Lower leg skin (tissue), 4 donors: ENCODE results near the gene TEX12. TPM values are rescaled to one million over a fixed set of nuclear protein-coding genes. Genes with fewer than 3 reads are reported as not detected.

Experiments
- DNase-seq, 2 donors: peaks; one replicate each; pipeline ENCODE4 v3.0.0-alpha.2; 2019; ENCODE audit warnings: low spot score in 2 of 2
- H3K4me3 ChIP-seq: fragments of 200-600 bp; sonication (generic); 2 replicates; pipeline ENCODE4 v1.5.1; 2017; ENCODE audit warnings: mild to moderate bottlenecking, low read depth; ENCODE audit not compliant: poor library complexity, severe bottlenecking
- CTCF ChIP-seq, 3 donors: fragments of 450-650 bp; IDR thresholded peaks; one replicate each; pipeline ENCODE4 v1.5.1; 2016; ENCODE audit warnings: antibody characterized with exemption in 3 of 3, mild to moderate bottlenecking in 3 of 3, moderate library complexity in 2 of 3
- POLR2A ChIP-seq, 2 donors: fragments of 450-650 bp; IDR thresholded peaks; one replicate each; pipeline ENCODE4 v1.6.1; 2016 to 2017; ENCODE audit warnings: antibody characterized with exemption in 2 of 2, mild to moderate bottlenecking in 1 of 2, moderate library complexity in 1 of 2
- WGBS, 2 donors: methylation state at CpG; one replicate each; pipeline ENCODE4 v1.1.5; 2018; 5-methylcytosine and 5-hydroxymethylcytosine counted together
- intact Hi-C: fragments of 100-400 bp; cut with DNase I; formaldehyde crosslinking; loops from one replicate; pipeline ENCODE4 v1.15.0; 2023; ENCODE audit warnings: low total_unique reads
- total RNA-seq, 4 donors: library from RNA; depleted of rRNA; stranded (reverse); fragments of >200 nt; gene quantifications; one replicate each; pipeline ENCODE4 v1.1.0, GENCODE V29; 2016

The TEX12 gene
- total RNA-seq, 4 donors from 2014 or later, result 0.22 to 0.75 TPM; not detected in 2

GRCh38 chr11:112219476-112220232, 52.5 kb downstream of the TEX12 start:
- intact Hi-C loops, result loop anchor here (5.0 to 10.0 kb wide), 2 partner anchors 63 to 1065 kb away; no protein-coding TSS in a partner anchor
- no peak overlapping the region for H3K4me3 ChIP-seq
- WGBS, 2 donors, result 33 to 34% methylated on average over 7 of the region's 7 CpGs
- peak in 1 of 2 donors; percentile 50 for DNase-seq
- TF ChIP-seq POLR2A (IDR thresholded peaks at IDR 0.05) (no peak), CTCF (IDR thresholded peaks at IDR 0.05) (peak in 1 of 3 donors; percentile 85)

- 25 to 41% methylated on average over 3 of the region's 3 CpGs for WGBS, 2 donors
- no peak overlapping the region for H3K4me3 ChIP-seq
- no peak for TF ChIP-seq POLR2A (IDR thresholded peaks at IDR 0.05)
- TF ChIP-seq CTCF (IDR thresholded peaks at IDR 0.05), result no peak
- DNase-seq, result no peak
- intact Hi-C loops, result no loop called here
Measured at GRCh38 chr11:112221274-112221835, 54.2 kb downstream of the TEX12 start.

Other genes with a start within 250 kb of the TEX12 start
- 10 to 100 TPM in 3 of 4 donors, 1 to 10 TPM in 1; 6.2 to 16.1 (median 12.4) TPM for gene C11orf52, start 248.5 kb upstream of the TEX12 start, total RNA-seq
- gene DIXDC1, start 230.0 kb upstream of the TEX12 start, total RNA-seq, result 10 to 100 TPM; 13.6 to 21.5 (median 20.3) TPM
- 10 to 100 TPM; 18.1 to 32.1 (median 23.8) TPM for gene DLAT, start 142.0 kb upstream of the TEX12 start, total RNA-seq
- gene PIH1D2, start 93.4 kb upstream of the TEX12 start, total RNA-seq, result 1 to 10 TPM in 2 of 4 donors, under 1 TPM in 2; 0.38 to 2.4 (median 0.90) TPM
- 10 to 100 TPM in 3 of 4 donors, 1 to 10 TPM in 1; 8.5 to 15.6 (median 12.3) TPM for gene NKAPD1, start 93.1 kb upstream of the TEX12 start, total RNA-seq
- 10 to 100 TPM; 12.4 to 49.0 (median 29.9) TPM for gene TIMM8B, start 80.6 kb upstream of the TEX12 start, total RNA-seq
- gene SDHD, start 80.5 kb upstream of the TEX12 start, total RNA-seq, result 100 to 1,000 TPM in 2 of 4 donors, 10 to 100 TPM in 2; 60.9 to 142 (median 98.9) TPM
- gene IL18, start 3.3 kb upstream of the TEX12 start, total RNA-seq, result 100 to 1,000 TPM; 231 to 331 (median 297) TPM
- gene BCO2, start 8.1 kb downstream of the TEX12 start, total RNA-seq, result 1 to 10 TPM in 3 of 4 donors, under 1 TPM in 1; 0.98 to 5.7 (median 3.7) TPM
- gene PTS, start 59.1 kb downstream of the TEX12 start, total RNA-seq, result 10 to 100 TPM; 17.0 to 37.2 (median 22.4) TPM
- not detected for gene PLET1, start 93.5 kb downstream of the TEX12 start, total RNA-seq